Measurements from ENCODE around the gene LRCH4.
A peak's percentile ranks its signal among the peaks of the same experiment; 100 is the strongest.
"Not testable (repeated sequence)": the region's sequence is repeated elsewhere in the genome, so short reads cannot be mapped to it uniquely, and the experiment has no call there.

LRCH4 gene

DNA sequence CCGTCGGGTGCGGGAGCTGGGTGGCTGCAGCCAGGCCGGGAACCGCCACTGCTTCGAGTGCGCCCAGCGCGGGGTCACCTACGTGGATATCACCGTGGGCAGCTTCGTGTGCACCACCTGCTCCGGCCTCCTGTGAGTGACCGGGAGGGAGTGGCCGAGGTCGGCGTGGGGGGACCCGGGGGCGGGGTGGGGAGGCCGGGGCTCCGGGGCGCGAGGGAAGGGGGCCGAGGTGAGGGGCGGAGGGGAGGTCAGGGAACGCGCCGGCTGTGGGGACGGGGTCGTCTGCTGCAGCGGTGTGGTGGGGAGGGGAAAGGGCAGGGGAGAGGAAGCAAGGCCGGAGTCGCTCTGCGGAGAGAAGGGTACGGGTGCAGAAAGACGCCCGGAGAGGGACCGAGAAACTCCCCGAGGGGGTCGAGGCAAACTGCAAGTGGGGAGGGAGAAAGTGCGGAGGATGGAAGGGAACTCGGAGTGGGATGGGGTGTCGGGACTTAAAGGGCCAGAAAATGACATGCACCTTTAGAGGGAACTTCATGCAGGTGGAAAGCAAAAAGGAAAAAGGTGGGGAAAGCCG, 46.4 kb downstream of the LRCH4 start:
- TF ChIP-seq, protein P1, sequence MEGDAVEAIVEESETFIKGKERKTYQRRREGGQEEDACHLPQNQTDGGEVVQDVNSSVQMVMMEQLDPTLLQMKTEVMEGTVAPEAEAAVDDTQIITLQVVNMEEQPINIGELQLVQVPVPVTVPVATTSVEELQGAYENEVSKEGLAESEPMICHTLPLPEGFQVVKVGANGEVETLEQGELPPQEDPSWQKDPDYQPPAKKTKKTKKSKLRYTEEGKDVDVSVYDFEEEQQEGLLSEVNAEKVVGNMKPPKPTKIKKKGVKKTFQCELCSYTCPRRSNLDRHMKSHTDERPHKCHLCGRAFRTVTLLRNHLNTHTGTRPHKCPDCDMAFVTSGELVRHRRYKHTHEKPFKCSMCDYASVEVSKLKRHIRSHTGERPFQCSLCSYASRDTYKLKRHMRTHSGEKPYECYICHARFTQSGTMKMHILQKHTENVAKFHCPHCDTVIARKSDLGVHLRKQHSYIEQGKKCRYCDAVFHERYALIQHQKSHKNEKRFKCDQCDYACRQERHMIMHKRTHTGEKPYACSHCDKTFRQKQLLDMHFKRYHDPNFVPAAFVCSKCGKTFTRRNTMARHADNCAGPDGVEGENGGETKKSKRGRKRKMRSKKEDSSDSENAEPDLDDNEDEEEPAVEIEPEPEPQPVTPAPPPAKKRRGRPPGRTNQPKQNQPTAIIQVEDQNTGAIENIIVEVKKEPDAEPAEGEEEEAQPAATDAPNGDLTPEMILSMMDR (IDR thresholded peaks at IDR 0.05) = no peak
- DNase-seq (ENCODE audit: low spot score) = no peak
- Histone ChIP-seq H3K4me3 (peak overlapping the region; percentile 98), H3K27ac (peak overlapping the region; percentile 62 to 91)

GRCh38 chr7:100538654-100539435, 47.1 kb downstream of the LRCH4 start, which contains the start of gene AGFG2:
TSS of gene AGFG2 (plus strand) at chr7:100539203. CDS start at chr7:100539347, 144 bp downstream.
- H3K4me3 ChIP-seq = peak within 1 kb of the TSS; percentile 98
- TF ChIP-seq, protein P1 (IDR thresholded peaks at IDR 0.05) = no peak
- DNase-seq (ENCODE audit: low spot score) = peak; percentile 100
- peak within 1 kb of the TSS; percentile 62 to 91 for H3K27ac ChIP-seq

- peak overlapping the region; percentile 41 to 67 for H3K27ac ChIP-seq
- no peak for DNase-seq (ENCODE audit: low spot score)
- peak overlapping the region; percentile 62 for H3K4me3 ChIP-seq
- TF ChIP-seq, protein P1 (IDR thresholded peaks at IDR 0.05) = no peak
Observed at GRCh38 chr7:100538348-100538653, 47.6 kb downstream of the LRCH4 start.

GRCh38 chr7:100536695-100537094, 49.2 kb downstream of the LRCH4 start:
- not testable (repeated sequence) for H3K27ac ChIP-seq; DNase-seq (ENCODE audit: low spot score); H3K4me3 ChIP-seq

GRCh38 chr7:100535982-100536381, 49.9 kb downstream of the LRCH4 start:
- not testable (repeated sequence) for H3K27ac ChIP-seq; DNase-seq (ENCODE audit: low spot score); H3K4me3 ChIP-seq

DNA sequence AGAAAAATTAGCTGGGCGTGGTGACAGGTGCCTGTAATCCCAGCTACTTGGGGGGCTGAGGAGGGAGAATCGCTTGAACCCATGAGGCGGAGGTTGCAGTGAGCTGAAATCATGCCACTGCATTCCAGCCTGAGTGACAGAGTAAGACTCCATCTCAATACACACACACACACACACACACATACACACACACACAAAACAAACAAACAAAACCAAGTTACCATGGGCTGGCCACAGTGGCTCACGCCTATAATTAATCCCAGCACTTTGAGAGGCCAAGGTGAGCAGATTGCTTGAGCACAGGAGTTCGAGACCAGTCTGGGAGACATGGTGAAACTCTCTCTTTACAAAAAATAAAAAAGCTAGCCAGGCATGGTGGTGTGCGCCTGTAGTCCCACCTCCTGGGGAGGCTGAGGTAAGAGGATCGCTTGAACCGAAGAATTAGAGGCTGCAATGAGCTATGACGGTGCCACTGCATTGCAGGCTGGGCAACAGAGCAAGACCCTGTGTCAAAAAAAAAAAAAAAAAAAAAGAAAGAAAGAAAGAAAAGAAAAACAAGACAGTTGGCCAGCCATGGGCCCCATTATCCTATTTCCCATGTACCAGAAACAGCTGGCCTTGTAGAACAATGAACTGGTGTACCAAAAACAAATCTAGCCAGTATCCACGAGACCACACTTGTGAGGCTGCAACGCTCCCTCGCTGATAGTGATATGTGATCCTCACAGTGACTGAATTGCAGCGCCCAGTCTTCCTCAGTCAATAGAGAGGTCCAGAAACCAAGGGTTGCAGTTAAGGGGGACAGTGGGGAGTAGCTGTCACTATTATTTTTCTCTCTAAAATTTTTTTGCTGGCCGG, 53.5 kb downstream of the LRCH4 start:
- Histone ChIP-seq H3K4me3 (no peak overlapping the region), H3K27ac (no peak overlapping the region)
- TF ChIP-seq, protein P1 (IDR thresholded peaks at IDR 0.05) = no peak
- DNase-seq (ENCODE audit: low spot score) = no peak

DNA sequence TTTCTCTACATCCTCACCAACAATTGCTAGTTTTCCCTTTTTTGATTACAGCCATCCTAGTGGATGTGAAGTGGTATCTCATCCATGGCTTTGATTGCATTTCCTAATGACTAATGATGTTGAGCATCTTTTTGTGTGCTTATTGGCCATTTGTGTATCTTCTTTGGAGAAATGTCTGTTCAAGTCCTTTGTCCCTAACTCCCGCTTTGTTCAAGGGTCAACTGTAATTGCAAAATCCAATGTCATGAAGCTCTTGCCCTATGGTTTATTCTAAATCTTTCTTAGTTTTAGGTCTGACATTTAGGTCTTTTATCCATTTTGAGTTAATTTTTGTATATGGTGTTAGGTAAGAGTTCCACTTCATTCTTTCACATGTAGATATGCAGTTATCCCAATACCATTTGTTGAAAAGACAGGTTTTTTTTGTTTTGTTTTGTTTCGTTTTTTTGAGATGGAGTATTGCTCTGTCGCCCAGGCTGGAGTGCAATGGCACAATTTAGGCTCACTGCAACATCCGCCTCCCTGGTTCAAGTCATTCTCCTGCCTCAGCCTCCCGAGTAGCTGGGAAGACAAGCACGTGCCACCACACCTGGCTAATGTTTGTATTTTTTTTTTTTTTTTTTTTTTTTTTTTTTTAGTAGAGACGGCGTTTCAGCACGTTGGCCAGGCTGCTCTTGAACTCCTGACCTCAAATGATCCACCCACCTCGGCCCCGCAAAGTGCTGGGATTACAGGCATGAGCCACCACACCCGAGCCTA, 57.6 kb downstream of the LRCH4 start:
- not testable (repeated sequence) for H3K4me3 ChIP-seq; DNase-seq (ENCODE audit: low spot score); H3K27ac ChIP-seq

Data from coronary artery (tissue), 2 donors.